GM12878 (cell line): ENCODE measurements around the gene AKNA. TPM values are rescaled to one million over a fixed set of nuclear protein-coding genes. Genes with fewer than 3 reads are reported as not detected.

Experiments
- BACH1 ChIP-seq: fragments of 450-650 bp; IDR thresholded peaks from 2 replicates; pipeline ENCODE4 v1.6.1; 2017; ENCODE audit warnings: mild to moderate bottlenecking, borderline replicate concordance
- CBFB ChIP-seq: IDR thresholded peaks from 2 replicates; pipeline ENCODE4 v1.6.1; 2016; ENCODE audit warnings: antibody characterized with exemption, low read depth
- E4F1 ChIP-seq: fragments of 450-650 bp; IDR thresholded peaks from 2 replicates; pipeline ENCODE4 v1.6.1; 2018; ENCODE audit warnings: borderline replicate concordance, mild to moderate bottlenecking; ENCODE audit not compliant: partially characterized antibody
- EED ChIP-seq: sonication (generic); IDR thresholded peaks from 2 replicates; pipeline ENCODE4 v1.6.1; 2016; ENCODE audit warnings: antibody characterized with exemption, low read depth
- EGR1 ChIP-seq, 2 experiments: IDR thresholded peaks; 1 replicate in 1 of 2; 2 replicates in 1 of 2; pipeline ENCODE4 v1.6.1; 2011 to 2012; ENCODE audit warnings: low read depth in 2 of 2, low read length in 2 of 2, borderline replicate concordance in 1 of 2, mild to moderate bottlenecking in 1 of 2, moderate library complexity in 1 of 2
- FOXM1 ChIP-seq: IDR thresholded peaks from 2 replicates; pipeline ENCODE4 v1.6.1; 2012; ENCODE audit warnings: low read depth, mild to moderate bottlenecking, inconsistent platforms, low read length, moderate library complexity
- GABPA ChIP-seq: IDR thresholded peaks from 2 replicates; pipeline ENCODE4 v1.6.1; 2014; ENCODE audit warnings: antibody characterized with exemption, low read depth, mild to moderate bottlenecking, inconsistent platforms
- IRF4 ChIP-seq: IDR thresholded peaks from 2 replicates; pipeline ENCODE4 v1.6.1; 2011; ENCODE audit warnings: low read depth, low read length
- MTA3 ChIP-seq: IDR thresholded peaks from 2 replicates; pipeline ENCODE4 v1.6.1; 2012; ENCODE audit warnings: low read length, inconsistent platforms, borderline replicate concordance
- MYB ChIP-seq: fragments of 150-350 bp; IDR thresholded peaks from 2 replicates; pipeline ENCODE4 v1.6.1; 2014; ENCODE audit warnings: mild to moderate bottlenecking, low read depth, low read length, borderline replicate concordance
- MYC ChIP-seq: IDR thresholded peaks from 2 replicates; pipeline ENCODE4 v1.6.1; 2011; ENCODE audit warnings: mild to moderate bottlenecking, low read length, moderate library complexity, inconsistent platforms; ENCODE audit not compliant: insufficient read depth, insufficient replicate concordance, insufficient read length, severe bottlenecking
- NBN ChIP-seq: fragments of 450-650 bp; IDR thresholded peaks from 2 replicates; pipeline ENCODE4 v1.6.1; 2016
- NFXL1 ChIP-seq: fragments of 450-650 bp; IDR thresholded peaks from 2 replicates; pipeline ENCODE4 v1.6.1; 2017; ENCODE audit warnings: antibody characterized with exemption, mild to moderate bottlenecking, borderline replicate concordance
- RFX5 ChIP-seq: IDR thresholded peaks from 2 replicates; pipeline ENCODE4 v1.6.1; 2011; ENCODE audit warnings: low read depth, low read length, improper control_type of control experiment
- SIN3A ChIP-seq: IDR thresholded peaks from 2 replicates; pipeline ENCODE4 v1.6.1; 2012; ENCODE audit warnings: low read depth, low read length, improper control_type of control experiment
- SIX5 ChIP-seq: IDR thresholded peaks from 2 replicates; pipeline ENCODE4 v1.6.1; 2011; ENCODE audit warnings: mild to moderate bottlenecking, low read depth, low read length, moderate library complexity; ENCODE audit not compliant: severe bottlenecking
- SMARCA5 ChIP-seq: fragments of 450-650 bp; IDR thresholded peaks from 2 replicates; pipeline ENCODE4 v1.6.1; 2017; ENCODE audit warnings: mild to moderate bottlenecking
- SP1 ChIP-seq: IDR thresholded peaks from one replicate; pipeline ENCODE4 v1.6.1; 2011; ENCODE audit warnings: low read depth, low read length
- SPI1 ChIP-seq: IDR thresholded peaks from 2 replicates; pipeline ENCODE4 v1.6.1; 2011; ENCODE audit warnings: low read depth, mild to moderate bottlenecking, low read length, moderate library complexity, borderline replicate concordance; ENCODE audit not compliant: insufficient read depth
- SUZ12 ChIP-seq: fragments of 200-600 bp; sonication (generic); IDR thresholded peaks from one replicate; pipeline ENCODE4 v1.6.1; 2018; ENCODE audit warnings: antibody characterized with exemption, mild to moderate bottlenecking; ENCODE audit not compliant: unreplicated experiment
- TAF1 ChIP-seq: IDR thresholded peaks from 2 replicates; pipeline ENCODE4 v1.6.1; 2011; ENCODE audit warnings: mild to moderate bottlenecking, low read depth, low read length, borderline replicate concordance
- TCF12 ChIP-seq: IDR thresholded peaks from 2 replicates; pipeline ENCODE4 v1.6.1; 2011; ENCODE audit warnings: low read depth, mild to moderate bottlenecking, low read length
- TCF7 ChIP-seq: IDR thresholded peaks from 2 replicates; pipeline ENCODE4 v1.6.1; 2014; ENCODE audit warnings: antibody characterized with exemption, borderline replicate concordance
- WRNIP1 ChIP-seq: IDR thresholded peaks from 2 replicates; pipeline ENCODE4 v1.6.1; 2011; ENCODE audit warnings: low read depth, low read length, improper control_type of control experiment, borderline replicate concordance
- YY1 ChIP-seq: IDR thresholded peaks from 2 replicates; pipeline ENCODE4 v1.6.1; 2011; ENCODE audit warnings: low read depth, mild to moderate bottlenecking, low read length
- ZNF217 ChIP-seq: fragments of 450-650 bp; IDR thresholded peaks from 2 replicates; pipeline ENCODE4 v1.6.1; 2017; ENCODE audit warnings: antibody characterized with exemption, mild to moderate bottlenecking
- ZNF384 ChIP-seq: IDR thresholded peaks from 2 replicates; pipeline ENCODE4 v1.6.1; 2012; ENCODE audit warnings: low read depth, mild to moderate bottlenecking, low read length, improper control_type of control experiment, borderline replicate concordance
- polyA plus RNA-seq, 11 experiments: library from polyadenylated mRNA; depleted of rRNA in 4 of 11; unstranded in 6 of 11; stranded (reverse) in 5 of 11; fragments of >200 nt; fragmentation: Nextera tagmentation in 4 of 11; fragmentation: Illumina TruSeq in 1 of 11; extraction: Ambion mirVana in 4 of 11; extraction: Trizol in 1 of 11; gene quantifications; 1 replicate in 1 of 11; 2 replicates in 10 of 11; pipeline versions ENCODE4 v1.2.1 to v1.2.3, GENCODE V29; 2011 to 2016; ENCODE audit warnings: inconsistent platforms in 2 of 11, missing spikeins in 2 of 11, low read depth in 1 of 11
- total RNA-seq, 4 experiments: library from RNA; depleted of rRNA in 3 of 4; stranded (reverse); fragments of >200 nt in 3 of 4; fragmentation: Illumina TruSeq in 1 of 4; extraction: Trizol in 1 of 4; gene quantifications; 2 replicates each; pipeline versions ENCODE4 v1.2.1 to v1.2.3, GENCODE V29; 2013 to 2021
- TF ChIP-seq, protein P1 (sequence below): IDR thresholded peaks from 2 replicates; pipeline ENCODE4 v1.6.1; 2012; ENCODE audit warnings: low read depth, low read length, improper control_type of control experiment

The AKNA gene
- total and polyA plus RNA-seq, 10 of the 15 experiments (the other 5 are each of a cell fraction or from before 2014, with no cell fraction given), result 1.6 to 132 (median 35.3) TPM

- peak; percentile 81; the same call in 1 of the 2 replicates for TF ChIP-seq WRNIP1
- no peak for TF ChIP-seq E4F1
- TF ChIP-seq RFX5, result no peak
- no peak for TF ChIP-seq TCF12
- TF ChIP-seq SUZ12, result no peak
- TF ChIP-seq, protein P1, sequence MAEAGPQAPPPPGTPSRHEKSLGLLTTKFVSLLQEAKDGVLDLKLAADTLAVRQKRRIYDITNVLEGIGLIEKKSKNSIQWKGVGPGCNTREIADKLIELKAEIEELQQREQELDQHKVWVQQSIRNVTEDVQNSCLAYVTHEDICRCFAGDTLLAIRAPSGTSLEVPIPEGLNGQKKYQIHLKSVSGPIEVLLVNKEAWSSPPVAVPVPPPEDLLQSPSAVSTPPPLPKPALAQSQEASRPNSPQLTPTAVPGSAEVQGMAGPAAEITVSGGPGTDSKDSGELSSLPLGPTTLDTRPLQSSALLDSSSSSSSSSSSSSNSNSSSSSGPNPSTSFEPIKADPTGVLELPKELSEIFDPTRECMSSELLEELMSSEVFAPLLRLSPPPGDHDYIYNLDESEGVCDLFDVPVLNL, result no peak
- no peak for TF ChIP-seq SIX5
- no peak for TF ChIP-seq MYC
- no peak for TF ChIP-seq ZNF384
- no peak for TF ChIP-seq SPI1
- no peak for TF ChIP-seq YY1
- no peak for TF ChIP-seq TCF7
- TF ChIP-seq NFXL1, result peak; percentile 94; the same call in 1 of the 2 replicates
- TF ChIP-seq SMARCA5, result peak; percentile 85
- no peak for TF ChIP-seq GABPA
- TF ChIP-seq MYB, result no peak
- no peak for TF ChIP-seq EGR1 (IDR thresholded peaks at IDR 0.05; ENCODE audit: borderline replicate concordance in 1 of 2, low read depth in 2 of 2, low read length in 2 of 2)
- 0 out of 2 replicates have a peak, but pooled peaks have one; percentile 84 for TF ChIP-seq TAF1
- TF ChIP-seq CBFB, result no peak
- peak; percentile 72; the same call in 1 of the 2 replicates for TF ChIP-seq ZNF217
- no peak; the same call in 1 of the 2 replicates for TF ChIP-seq MTA3
- TF ChIP-seq FOXM1, result no peak
- peak; percentile 3; the same call in 1 of the 2 replicates for TF ChIP-seq NBN
- no peak for TF ChIP-seq IRF4
- TF ChIP-seq BACH1, result 0 out of 2 replicates have a peak, but pooled peaks have one; percentile 47
- no peak for TF ChIP-seq SP1
- TF ChIP-seq EED, result no peak
- TF ChIP-seq SIN3A, result peak; percentile 55; the same call in 1 of the 2 replicates
Observed at GRCh38 chr9:114397219-114397847, 9.6 kb upstream of the AKNA start (continued).
